GM23338 (cell line): Measurements from ENCODE around the gene AGER. TPM values are rescaled to one million over a fixed set of nuclear protein-coding genes. Genes with fewer than 3 reads are reported as not detected.

ENCODE experiments used
- ATAC-seq: fragments of 200-7000 bp; cut with Tn5 transposase; 3 replicates; pipeline ENCODE4 v1.9.1; 2020
- DNase-seq: peaks from one replicate; pipeline ENCODE4 v3.0.0-alpha.2; 2015; ENCODE audit warnings: low spot score
- H2AFZ ChIP-seq: fragments of 200-600 bp; sonication (generic); 2 replicates; pipeline ENCODE4 v1.8.0; 2016; ENCODE audit warnings: antibody characterized with exemption, mild to moderate bottlenecking, moderate library complexity
- H3F3A ChIP-seq: fragments of 200-600 bp; sonication (generic); replicated peaks from 2 replicates; pipeline ENCODE4 v1.8.0; 2017; ENCODE audit warnings: antibody characterized with exemption, mixed run types, low read depth
- H3K27ac ChIP-seq: fragments of 200-600 bp; sonication (generic); 2 replicates; pipeline ENCODE4 v1.6.1; 2016; ENCODE audit warnings: low read depth
- H3K27me3 ChIP-seq: fragments of 200-600 bp; sonication (generic); 2 replicates; pipeline ENCODE4 v1.8.0; 2016; ENCODE audit warnings: mild to moderate bottlenecking, mixed run types, moderate library complexity; ENCODE audit not compliant: insufficient read depth
- H3K36me3 ChIP-seq: fragments of 200-600 bp; sonication (generic); 2 replicates; pipeline ENCODE4 v1.8.0; 2016; ENCODE audit warnings: mild to moderate bottlenecking; ENCODE audit not compliant: insufficient read depth
- H3K4me1 ChIP-seq: fragments of 200-600 bp; sonication (generic); 2 replicates; pipeline ENCODE4 v1.8.0; 2016; ENCODE audit warnings: mild to moderate bottlenecking, moderate library complexity; ENCODE audit not compliant: insufficient read depth
- H3K4me2 ChIP-seq: fragments of 200-600 bp; sonication (generic); 2 replicates; pipeline ENCODE4 v1.7.1; 2017; ENCODE audit warnings: mixed run types
- H3K4me3 ChIP-seq: fragments of 200-600 bp; sonication (generic); 2 replicates; pipeline ENCODE4 v1.6.1; 2016; ENCODE audit warnings: mixed run types
- H3K79me2 ChIP-seq: fragments of 200-600 bp; sonication (generic); replicated peaks from 2 replicates; pipeline ENCODE4 v1.8.0; 2017; ENCODE audit warnings: mild to moderate bottlenecking; ENCODE audit not compliant: insufficient read depth
- H3K9me2 ChIP-seq: fragments of 200-600 bp; sonication (generic); 2 replicates; pipeline ENCODE4 v1.8.0; 2017; ENCODE audit not compliant: insufficient read depth
- H4K20me1 ChIP-seq: fragments of 200-600 bp; sonication (generic); replicated peaks from 2 replicates; pipeline ENCODE4 v1.8.0; 2017; ENCODE audit warnings: mild to moderate bottlenecking; ENCODE audit not compliant: insufficient read depth
- H3K27ac Mint-ChIP-seq: 2 replicates; pipeline ENCODE4 v1.8.0; 2020; ENCODE audit warnings: inconsistent platforms, mild to moderate bottlenecking, moderate library complexity, mixed read lengths
- H3K27me3 Mint-ChIP-seq: 3 replicates; pipeline ENCODE4 v1.8.0; 2022; ENCODE audit warnings: low read depth, mild to moderate bottlenecking, moderate library complexity, mixed read lengths, inconsistent platforms; ENCODE audit not compliant: insufficient read depth, poor library complexity
- H3K36me3 Mint-ChIP-seq: 3 replicates; pipeline ENCODE4 v1.8.0; 2021; ENCODE audit warnings: low read depth, mild to moderate bottlenecking, inconsistent platforms, moderate library complexity, mixed read lengths
- H3K4me1 Mint-ChIP-seq: 3 replicates; pipeline ENCODE4 v1.8.0; 2020; ENCODE audit warnings: mild to moderate bottlenecking, inconsistent platforms, mixed read lengths
- H3K4me3 Mint-ChIP-seq: 3 replicates; pipeline ENCODE4 v1.8.0; 2021; ENCODE audit warnings: moderate library complexity, mild to moderate bottlenecking, inconsistent platforms, mixed read lengths
- H3K9me3 Mint-ChIP-seq: 3 replicates; pipeline ENCODE4 v1.8.0; 2020; ENCODE audit warnings: moderate library complexity, mild to moderate bottlenecking, inconsistent platforms, mixed read lengths
- CREB1 ChIP-seq: fragments of 250-450 bp; sonication (Bioruptor Pico); IDR thresholded peaks from 2 replicates; pipeline ENCODE4 v1.5.0; 2020; ENCODE audit warnings: low read depth, mild to moderate bottlenecking, moderate library complexity
- CTCF ChIP-seq, 2 experiments: fragments of 200-600 bp in 1 of 2; sonication (generic) in 1 of 2; conservative IDR thresholded peaks; 2 replicates each; pipeline versions ENCODE4 v1.5.1 to v1.6.1; 2016 to 2017; ENCODE audit warnings: antibody characterized with exemption in 2 of 2, low read depth in 2 of 2, mild to moderate bottlenecking in 2 of 2, moderate library complexity in 1 of 2
- EZH2 ChIP-seq: fragments of 200-600 bp; sonication (generic); IDR thresholded peaks from one replicate; pipeline ENCODE4 v1.8.0; 2017; ENCODE audit warnings: antibody characterized with exemption, mild to moderate bottlenecking, low read depth; ENCODE audit not compliant: unreplicated experiment
- EZH2phosphoT487 ChIP-seq: fragments of 200-600 bp; sonication (generic); IDR thresholded peaks from one replicate; pipeline ENCODE4 v1.8.1; 2018; ENCODE audit warnings: antibody characterized with exemption; ENCODE audit not compliant: unreplicated experiment
- NANOG ChIP-seq: IDR thresholded peaks from 2 replicates; pipeline ENCODE4 v1.6.1; 2016; ENCODE audit warnings: antibody characterized with exemption, borderline replicate concordance
- POLR2AphosphoS5 ChIP-seq: IDR thresholded peaks from 2 replicates; pipeline ENCODE4 v1.6.1; 2016; ENCODE audit warnings: antibody characterized with exemption, low read depth
- REST ChIP-seq: IDR thresholded peaks from one replicate; pipeline ENCODE4 v1.6.1; 2018; ENCODE audit warnings: antibody characterized with exemption; ENCODE audit not compliant: unreplicated experiment
- ZNF114 ChIP-seq: fragments of 250-450 bp; sonication (Bioruptor Pico); IDR thresholded peaks from 2 replicates; pipeline ENCODE4 v1.5.0; 2020; ENCODE audit warnings: mild to moderate bottlenecking, moderate library complexity
- polyA plus RNA-seq: library from polyadenylated mRNA; unstranded; fragments of >200 nt; fragmentation: Nextera tagmentation; extraction: Ambion mirVana; gene quantifications from 2 replicates; pipeline ENCODE4 v1.2.1, GENCODE V29; 2016
- total RNA-seq: library from RNA; depleted of rRNA; stranded (reverse); fragments of >200 nt; shearing (Covaris generic); gene quantifications from 2 replicates; pipeline ENCODE4 v1.2.3, GENCODE V29; 2014
- TF ChIP-seq, protein P1 (sequence below): IDR thresholded peaks from 2 replicates; pipeline ENCODE4 v1.6.1; 2016; ENCODE audit warnings: antibody characterized with exemption

The AGER gene
- total and polyA plus RNA-seq, 2 experiments from 2014 or later: 2.3 to 3.4 TPM

- TF ChIP-seq CTCF (conservative IDR thresholded peaks at IDR 0.05; ENCODE audit: low read depth in 2 of 2) (no peak; a peak in 2 of 4 replicates), NANOG (no peak), POLR2AphosphoS5 (no peak), ZNF114 (no peak), CREB1 (CRISPR knock-in tag) (no peak), REST (no peak), EZH2phosphoT487 (no peak)
Observed at GRCh38 chr6:32149092-32149755, 34.8 kb downstream of the AGER start (continued).

DNA sequence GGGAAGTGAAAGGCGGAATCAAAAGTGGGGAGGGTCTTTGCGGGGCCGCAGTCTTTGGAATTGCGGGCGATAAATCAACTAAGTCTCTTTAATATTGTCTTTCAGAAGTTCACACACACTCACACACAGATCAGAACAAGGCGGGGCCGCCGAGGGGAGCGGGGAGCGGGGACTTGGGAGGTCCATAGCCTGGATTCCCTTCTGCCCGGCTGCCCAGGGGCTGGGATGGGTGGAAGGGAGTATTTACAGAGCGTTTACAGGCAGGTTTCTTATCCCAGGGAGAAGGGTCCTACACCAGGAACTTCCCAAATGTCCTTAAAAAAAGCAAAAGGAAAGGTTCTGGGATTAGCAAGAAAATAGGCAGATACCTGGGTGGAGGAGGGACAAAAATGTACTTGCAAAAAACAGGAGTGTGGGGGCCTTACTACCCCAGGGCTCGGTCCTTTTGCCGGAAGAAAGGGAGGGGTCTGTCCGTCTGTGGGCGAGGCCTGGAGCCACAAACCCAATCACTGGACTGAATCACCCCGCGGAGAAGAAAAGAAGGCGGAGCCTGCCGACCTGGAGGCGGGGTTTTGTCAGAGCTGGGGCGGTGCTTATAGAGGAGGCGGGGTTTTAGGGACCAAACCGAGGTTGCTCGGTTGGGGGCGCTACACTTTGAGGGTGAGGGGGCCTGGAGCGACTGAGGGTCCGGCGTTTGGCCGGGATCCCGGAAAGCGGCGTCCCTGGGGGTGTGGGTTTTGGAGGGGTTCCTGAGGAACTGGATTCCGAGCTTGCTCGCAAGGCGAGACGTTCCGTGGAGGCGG is 35.6 kb downstream of the AGER start:
- peak; percentile 96 for DNase-seq

More for the DNA sequence above, 35.6 kb downstream of the AGER start:
- ATAC-seq: peak; percentile 61
- peak overlapping the region; percentile 48 for H3K27ac Mint-ChIP-seq
- Histone ChIP-seq H2AFZ (peak overlapping the region; percentile 92), H3K27ac (peak overlapping the region; percentile 36; the same call in 1 of the 2 replicates), H3K4me3 (peak overlapping the region; percentile 100), H3F3A (peaks cover 9% of the 10 kb centered on the region), H3K27me3 (peaks cover 44% of the 10 kb centered on the region), H3K4me1 (peaks cover 41% of the 10 kb centered on the region), H4K20me1 (0 out of 2 replicates have a peak, but pooled peaks cover 5% of the 10 kb centered on the region), H3K9me2 (no peaks in the 10 kb centered on the region; the same call in 1 of the 2 replicates), H3K4me2 (peak overlapping the region; percentile 97), H3K79me2 (no peaks in the 10 kb centered on the region), H3K36me3 (no peaks in the 10 kb centered on the region)
- peaks cover 57% of the 10 kb centered on the region for H3K4me1 Mint-ChIP-seq
- peak overlapping the region; percentile 92 for H3K4me3 Mint-ChIP-seq
- TF ChIP-seq ZNF114 (no peak), POLR2AphosphoS5 (peak; percentile 61), EZH2 (peak; percentile 35), CTCF (conservative IDR thresholded peaks at IDR 0.05; ENCODE audit: low read depth in 2 of 2) (peak; percentile 71)
- TF ChIP-seq, protein P1, sequence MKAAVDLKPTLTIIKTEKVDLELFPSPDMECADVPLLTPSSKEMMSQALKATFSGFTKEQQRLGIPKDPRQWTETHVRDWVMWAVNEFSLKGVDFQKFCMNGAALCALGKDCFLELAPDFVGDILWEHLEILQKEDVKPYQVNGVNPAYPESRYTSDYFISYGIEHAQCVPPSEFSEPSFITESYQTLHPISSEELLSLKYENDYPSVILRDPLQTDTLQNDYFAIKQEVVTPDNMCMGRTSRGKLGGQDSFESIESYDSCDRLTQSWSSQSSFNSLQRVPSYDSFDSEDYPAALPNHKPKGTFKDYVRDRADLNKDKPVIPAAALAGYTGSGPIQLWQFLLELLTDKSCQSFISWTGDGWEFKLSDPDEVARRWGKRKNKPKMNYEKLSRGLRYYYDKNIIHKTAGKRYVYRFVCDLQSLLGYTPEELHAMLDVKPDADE: 0 out of 2 replicates have a peak, but pooled peaks have one; percentile 21
- no peaks in the 10 kb centered on the region for H3K36me3 Mint-ChIP-seq
- no peaks in the 10 kb centered on the region; the same call in 2 of the 3 replicates for H3K9me3 Mint-ChIP-seq
- peaks cover 39% of the 10 kb centered on the region for H3K27me3 Mint-ChIP-seq
